ENCODE measurements around the gene RPL36A. TPM values are rescaled to one million over a fixed set of nuclear protein-coding genes. Genes with fewer than 3 reads are reported as not detected.

The RPL36A gene
- polyA plus RNA-seq, 1 of the 3 experiments (the other 2 are of a cell fraction): 3,417 TPM

DNA sequence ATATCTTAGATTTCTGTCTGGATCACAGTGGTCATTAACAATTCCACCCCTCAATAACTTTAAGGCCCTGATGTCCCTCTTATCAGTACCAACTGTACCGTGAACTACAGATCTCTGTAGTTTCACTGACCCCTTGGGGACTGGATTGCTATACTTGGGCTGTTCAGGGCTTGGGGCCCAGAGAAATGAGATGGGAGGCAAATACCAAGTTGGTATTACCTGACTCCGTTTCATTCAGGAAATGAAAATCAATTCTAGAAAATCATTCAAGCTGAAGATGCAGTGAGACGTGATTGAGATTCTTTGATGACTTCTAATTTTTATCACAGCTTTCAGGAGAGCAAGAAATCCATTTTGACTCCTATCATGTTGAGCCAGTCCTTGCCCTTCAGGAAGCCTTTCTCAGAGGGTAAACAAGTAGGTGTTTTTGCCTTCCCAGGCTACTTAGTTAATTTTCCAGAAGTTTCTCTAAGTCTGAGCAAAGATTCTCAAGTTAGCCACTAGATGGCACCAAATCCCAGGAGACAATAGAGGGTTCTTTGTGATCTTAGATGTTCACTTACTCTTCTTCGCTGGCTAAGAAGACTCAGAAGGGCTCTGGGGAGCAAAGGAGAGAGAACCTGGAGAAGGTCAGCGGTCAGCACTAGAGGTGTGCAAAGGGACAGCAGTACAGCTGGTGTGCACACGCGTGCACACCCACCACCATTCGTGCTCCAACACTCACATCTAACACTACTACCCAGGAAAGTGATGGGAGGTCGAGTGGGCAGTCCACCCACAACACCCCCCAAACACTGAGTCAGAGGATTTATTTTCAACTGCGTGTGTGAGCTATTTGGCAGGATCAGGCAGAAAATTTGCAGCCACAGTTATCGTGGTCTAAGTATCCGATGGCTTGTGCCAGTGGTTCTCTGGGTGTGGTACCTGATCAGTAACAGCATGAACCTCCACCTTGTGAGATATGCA, 24.7 kb downstream of the RPL36A start:
- H3K27me3 ChIP-seq (ENCODE audit: insufficient read depth): no peaks in the 10 kb centered on the region
- no peak overlapping the region for H3K4me3 ChIP-seq (ENCODE audit: low read depth in 2 of 2, low read length in 1 of 2)
- peaks cover 0 to 6% of the 10 kb centered on the region in 2 experiments; a peak in 2 of 4 replicates for H3K4me1 ChIP-seq (ENCODE audit: control insufficient read depth in 1 of 2, insufficient read depth in 2 of 2, low read depth in 1 of 2, low read length in 1 of 2)
- H3K27ac ChIP-seq (ENCODE audit: low read depth in 2 of 2, low read length in 1 of 2): peak overlapping the region; percentile 25 to 47; a peak in 3 of 4 replicates
- TF ChIP-seq SMC3 (IDR thresholded peaks at IDR 0.05; ENCODE audit: low read depth, low read length) (peak; percentile 49), RAD21 (IDR thresholded peaks at IDR 0.05; ENCODE audit: low read length) (peak; percentile 83), RFX5 (IDR thresholded peaks at IDR 0.05; ENCODE audit: low read length) (no peak), SIN3A (IDR thresholded peaks at IDR 0.05; ENCODE audit: borderline replicate concordance, low read depth, low read length) (0 out of 2 replicates have a peak, but pooled peaks have one; percentile 19)
- TF ChIP-seq, protein P1, sequence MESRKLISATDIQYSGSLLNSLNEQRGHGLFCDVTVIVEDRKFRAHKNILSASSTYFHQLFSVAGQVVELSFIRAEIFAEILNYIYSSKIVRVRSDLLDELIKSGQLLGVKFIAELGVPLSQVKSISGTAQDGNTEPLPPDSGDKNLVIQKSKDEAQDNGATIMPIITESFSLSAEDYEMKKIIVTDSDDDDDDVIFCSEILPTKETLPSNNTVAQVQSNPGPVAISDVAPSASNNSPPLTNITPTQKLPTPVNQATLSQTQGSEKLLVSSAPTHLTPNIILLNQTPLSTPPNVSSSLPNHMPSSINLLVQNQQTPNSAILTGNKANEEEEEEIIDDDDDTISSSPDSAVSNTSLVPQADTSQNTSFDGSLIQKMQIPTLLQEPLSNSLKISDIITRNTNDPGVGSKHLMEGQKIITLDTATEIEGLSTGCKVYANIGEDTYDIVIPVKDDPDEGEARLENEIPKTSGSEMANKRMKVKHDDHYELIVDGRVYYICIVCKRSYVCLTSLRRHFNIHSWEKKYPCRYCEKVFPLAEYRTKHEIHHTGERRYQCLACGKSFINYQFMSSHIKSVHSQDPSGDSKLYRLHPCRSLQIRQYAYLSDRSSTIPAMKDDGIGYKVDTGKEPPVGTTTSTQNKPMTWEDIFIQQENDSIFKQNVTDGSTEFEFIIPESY (IDR thresholded peaks at IDR 0.05; ENCODE audit: borderline replicate concordance, low read depth): no peak
- TF ChIP-seq, protein P2, sequence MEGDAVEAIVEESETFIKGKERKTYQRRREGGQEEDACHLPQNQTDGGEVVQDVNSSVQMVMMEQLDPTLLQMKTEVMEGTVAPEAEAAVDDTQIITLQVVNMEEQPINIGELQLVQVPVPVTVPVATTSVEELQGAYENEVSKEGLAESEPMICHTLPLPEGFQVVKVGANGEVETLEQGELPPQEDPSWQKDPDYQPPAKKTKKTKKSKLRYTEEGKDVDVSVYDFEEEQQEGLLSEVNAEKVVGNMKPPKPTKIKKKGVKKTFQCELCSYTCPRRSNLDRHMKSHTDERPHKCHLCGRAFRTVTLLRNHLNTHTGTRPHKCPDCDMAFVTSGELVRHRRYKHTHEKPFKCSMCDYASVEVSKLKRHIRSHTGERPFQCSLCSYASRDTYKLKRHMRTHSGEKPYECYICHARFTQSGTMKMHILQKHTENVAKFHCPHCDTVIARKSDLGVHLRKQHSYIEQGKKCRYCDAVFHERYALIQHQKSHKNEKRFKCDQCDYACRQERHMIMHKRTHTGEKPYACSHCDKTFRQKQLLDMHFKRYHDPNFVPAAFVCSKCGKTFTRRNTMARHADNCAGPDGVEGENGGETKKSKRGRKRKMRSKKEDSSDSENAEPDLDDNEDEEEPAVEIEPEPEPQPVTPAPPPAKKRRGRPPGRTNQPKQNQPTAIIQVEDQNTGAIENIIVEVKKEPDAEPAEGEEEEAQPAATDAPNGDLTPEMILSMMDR (IDR thresholded peaks at IDR 0.05): peak; percentile 84
- H3F3A ChIP-seq (replicated peaks; ENCODE audit: insufficient read depth): peaks cover 13% of the 10 kb centered on the region
- H3K9me2 ChIP-seq: no peaks in the 10 kb centered on the region
- H3K36me3 ChIP-seq (replicated peaks in 1 of 2; ENCODE audit: control insufficient read depth in 1 of 2, insufficient read depth in 2 of 2, low read length in 1 of 2): peaks cover 21 to 29% of the 10 kb centered on the region in 2 experiments
- peaks cover 26% of the 10 kb centered on the region for H3K79me2 ChIP-seq (ENCODE audit: insufficient read depth)
- no peak overlapping the region for H2AFZ ChIP-seq (ENCODE audit: low read depth)
- ChIA-PET POLR2A (no interaction called here), CTCF (interaction anchor here (0.7 to 3.4 kb wide), 16 partner anchors 8 to 1245 kb away, joined by 3 to 24 read pairs (median 3); partner anchors contain the start of genes ARMCX6, GLA, HNRNPH2 and RPL36A)
- DNase-seq: peak; percentile 58
- no peak overlapping the region for H3K4me2 ChIP-seq
- no peak overlapping the region for H3K9ac ChIP-seq
- H4K20me1 ChIP-seq (ENCODE audit: insufficient read depth): peaks cover 17% of the 10 kb centered on the region; the same call in 1 of the 2 replicates
- WGBS (ENCODE audit: low lambda C conversion rate): 67% methylated on average over 12 of the region's 12 CpGs
- H3K9me3 ChIP-seq: no peaks in the 10 kb centered on the region

DNA sequence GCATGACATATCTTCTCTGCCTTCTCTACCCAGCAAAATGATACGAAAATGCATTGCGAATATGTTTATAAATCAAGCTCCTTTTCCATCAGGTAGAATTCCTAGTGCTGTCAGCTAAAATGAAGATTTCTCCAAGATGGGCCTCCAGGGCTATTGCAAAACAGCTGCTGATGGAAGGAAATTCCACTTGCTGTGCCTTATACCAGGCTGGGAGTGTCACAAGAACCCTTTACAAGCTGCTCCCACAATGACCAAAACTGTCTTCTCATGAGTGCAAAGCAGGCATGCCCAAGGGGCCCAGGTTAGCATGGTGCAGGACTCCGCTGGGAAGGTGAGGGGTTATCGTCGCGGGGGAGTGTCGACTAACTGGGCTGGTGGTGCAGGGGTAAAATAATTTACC, 25.9 kb downstream of the RPL36A start:
- Histone ChIP-seq H3K4me1 (ENCODE audit: control insufficient read depth in 1 of 2, insufficient read depth in 2 of 2, low read depth in 1 of 2, low read length in 1 of 2) (peaks cover 0 to 6% of the 10 kb centered on the region in 2 experiments; a peak in 2 of 4 replicates), H3F3A (replicated peaks; ENCODE audit: insufficient read depth) (peaks cover 13% of the 10 kb centered on the region), H2AFZ (ENCODE audit: low read depth) (no peak overlapping the region), H4K20me1 (ENCODE audit: insufficient read depth) (peaks cover 7% of the 10 kb centered on the region; the same call in 1 of the 2 replicates), H3K27me3 (ENCODE audit: insufficient read depth) (no peaks in the 10 kb centered on the region), H3K79me2 (ENCODE audit: insufficient read depth) (peaks cover 14% of the 10 kb centered on the region), H3K36me3 (replicated peaks in 1 of 2; ENCODE audit: control insufficient read depth in 1 of 2, insufficient read depth in 2 of 2, low read length in 1 of 2) (peaks cover 18 to 28% of the 10 kb centered on the region in 2 experiments), H3K27ac (ENCODE audit: low read depth in 2 of 2, low read length in 1 of 2) (no peak overlapping the region), H3K9ac (no peak overlapping the region), H3K9me2 (no peaks in the 10 kb centered on the region), H3K4me2 (no peak overlapping the region), H3K4me3 (ENCODE audit: low read depth in 2 of 2, low read length in 1 of 2) (no peak overlapping the region), H3K9me3 (no peaks in the 10 kb centered on the region)
- 95% methylated on average over 7 of the region's 7 CpGs for WGBS (ENCODE audit: low lambda C conversion rate)
- ChIA-PET POLR2A (no interaction called here), CTCF (interaction anchor here (0.7 to 3.4 kb wide), 9 partner anchors 9 to 1442 kb away, joined by 3 to 24 read pairs (median 5); partner anchors contain the start of genes GLA and HNRNPH2)
- TF ChIP-seq SIN3A (IDR thresholded peaks at IDR 0.05; ENCODE audit: borderline replicate concordance, low read depth, low read length) (no peak), ELF1 (IDR thresholded peaks at IDR 0.05) (no peak), GABPA (IDR thresholded peaks at IDR 0.05; ENCODE audit: low read depth) (no peak)
- no peak for DNase-seq

Data from SK-N-SH (cell line).